Fibroblast of lung (primary cell): ENCODE measurements around the gene COL19A1.

Experiments
- EZH2 ChIP-seq: IDR thresholded peaks from 2 replicates; pipeline ENCODE4 v1.5.1; 2012; ENCODE audit warnings: low read length, control low read depth, mild to moderate bottlenecking; ENCODE audit errors: missing control alignments
- TF ChIP-seq, protein P1 (sequence below), 2 donors: IDR thresholded peaks in 1 of 2; conservative IDR thresholded peaks in 1 of 2; 1 replicate in 1 of 2; 2 replicates in 1 of 2; pipeline ENCODE4 v1.5.1; 2011 to 2012; ENCODE audit warnings: low read length in 2 of 2, control low read depth in 1 of 2, inconsistent platforms in 1 of 2, low read depth in 1 of 2, mild to moderate bottlenecking in 1 of 2

DNA sequence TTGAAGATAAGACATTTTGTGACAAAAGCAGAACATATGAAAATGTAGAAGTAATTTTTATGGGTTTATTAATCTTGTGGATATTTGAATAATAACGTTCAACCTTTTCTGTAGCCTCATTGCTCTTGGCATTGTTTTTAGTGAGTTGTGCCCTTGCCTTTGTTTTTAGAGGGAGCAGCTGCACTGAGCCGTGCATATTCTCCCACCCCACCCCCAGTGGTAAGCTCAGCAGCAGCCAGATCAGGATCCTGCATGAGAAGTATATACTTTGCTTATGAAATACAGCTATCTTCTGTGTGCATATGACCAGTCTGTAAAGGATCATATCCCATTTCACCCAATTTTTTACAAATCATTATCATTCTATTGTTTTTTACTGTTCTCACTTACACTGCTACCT lies 252.3 kb downstream of the COL19A1 start:
- TF ChIP-seq, protein P1, sequence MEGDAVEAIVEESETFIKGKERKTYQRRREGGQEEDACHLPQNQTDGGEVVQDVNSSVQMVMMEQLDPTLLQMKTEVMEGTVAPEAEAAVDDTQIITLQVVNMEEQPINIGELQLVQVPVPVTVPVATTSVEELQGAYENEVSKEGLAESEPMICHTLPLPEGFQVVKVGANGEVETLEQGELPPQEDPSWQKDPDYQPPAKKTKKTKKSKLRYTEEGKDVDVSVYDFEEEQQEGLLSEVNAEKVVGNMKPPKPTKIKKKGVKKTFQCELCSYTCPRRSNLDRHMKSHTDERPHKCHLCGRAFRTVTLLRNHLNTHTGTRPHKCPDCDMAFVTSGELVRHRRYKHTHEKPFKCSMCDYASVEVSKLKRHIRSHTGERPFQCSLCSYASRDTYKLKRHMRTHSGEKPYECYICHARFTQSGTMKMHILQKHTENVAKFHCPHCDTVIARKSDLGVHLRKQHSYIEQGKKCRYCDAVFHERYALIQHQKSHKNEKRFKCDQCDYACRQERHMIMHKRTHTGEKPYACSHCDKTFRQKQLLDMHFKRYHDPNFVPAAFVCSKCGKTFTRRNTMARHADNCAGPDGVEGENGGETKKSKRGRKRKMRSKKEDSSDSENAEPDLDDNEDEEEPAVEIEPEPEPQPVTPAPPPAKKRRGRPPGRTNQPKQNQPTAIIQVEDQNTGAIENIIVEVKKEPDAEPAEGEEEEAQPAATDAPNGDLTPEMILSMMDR (conservative IDR thresholded peaks at IDR 0.05 in 1 of 2, IDR thresholded peaks at IDR 0.05 in 1 of 2; ENCODE audit: low read depth in 1 of 2, low read length in 2 of 2): no peak
- no peak for TF ChIP-seq EZH2
